Activated CD4-positive, alpha-beta T cell treated with anti-CD3 and anti-CD28 coated beads, Interleukin-2, amount 50 U/mL, for 48 hours (primary cell): ENCODE measurements around the gene CIITA.
"Not testable (repeated sequence)": the region's sequence is repeated elsewhere in the genome, so short reads cannot be mapped to it uniquely, and the experiment has no call there.

Experiments used
- DNase-seq, 2 experiments: peaks; one replicate each; pipeline ENCODE4 v3.0.0-alpha.2; 2020

Gene CIITA

DNA sequence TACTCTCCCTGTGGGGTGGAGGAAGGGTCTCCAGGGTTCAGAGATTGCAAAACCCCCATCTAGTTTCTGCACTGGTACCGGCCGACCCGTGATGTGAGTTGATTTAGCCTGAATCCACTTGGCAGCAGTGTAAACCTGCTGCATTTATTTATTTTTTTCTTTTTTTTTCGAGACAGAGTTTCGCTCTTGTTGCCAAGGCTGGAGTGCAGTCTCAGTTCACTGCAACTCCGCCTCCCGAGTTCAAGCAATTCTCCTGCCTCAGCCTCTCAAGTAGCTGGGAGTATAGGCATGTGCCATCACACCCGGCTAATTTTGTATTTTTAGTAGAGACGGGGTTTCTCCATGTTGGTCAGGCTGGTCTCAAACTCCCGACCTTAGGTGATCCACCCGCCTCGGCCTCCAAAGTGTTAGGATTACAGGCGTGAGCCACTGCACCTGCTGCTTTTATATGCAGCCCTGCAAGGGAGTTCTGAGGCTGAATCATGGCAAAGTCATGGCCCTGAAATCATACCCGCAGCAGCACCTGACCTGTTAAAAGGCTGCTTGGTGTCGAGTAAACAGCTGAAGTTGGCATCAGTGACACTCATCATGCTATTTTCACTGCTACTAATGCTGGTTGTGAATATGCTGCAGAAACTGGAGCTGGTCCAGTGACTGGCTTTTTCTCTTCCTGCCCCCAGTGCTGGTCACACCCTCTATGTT lies 43.9 kb downstream of the CIITA start:
- no peak for DNase-seq

GRCh38 chr16:10921536-10922327 lies 44.7 kb downstream of the CIITA start:
- no peak for DNase-seq

DNA sequence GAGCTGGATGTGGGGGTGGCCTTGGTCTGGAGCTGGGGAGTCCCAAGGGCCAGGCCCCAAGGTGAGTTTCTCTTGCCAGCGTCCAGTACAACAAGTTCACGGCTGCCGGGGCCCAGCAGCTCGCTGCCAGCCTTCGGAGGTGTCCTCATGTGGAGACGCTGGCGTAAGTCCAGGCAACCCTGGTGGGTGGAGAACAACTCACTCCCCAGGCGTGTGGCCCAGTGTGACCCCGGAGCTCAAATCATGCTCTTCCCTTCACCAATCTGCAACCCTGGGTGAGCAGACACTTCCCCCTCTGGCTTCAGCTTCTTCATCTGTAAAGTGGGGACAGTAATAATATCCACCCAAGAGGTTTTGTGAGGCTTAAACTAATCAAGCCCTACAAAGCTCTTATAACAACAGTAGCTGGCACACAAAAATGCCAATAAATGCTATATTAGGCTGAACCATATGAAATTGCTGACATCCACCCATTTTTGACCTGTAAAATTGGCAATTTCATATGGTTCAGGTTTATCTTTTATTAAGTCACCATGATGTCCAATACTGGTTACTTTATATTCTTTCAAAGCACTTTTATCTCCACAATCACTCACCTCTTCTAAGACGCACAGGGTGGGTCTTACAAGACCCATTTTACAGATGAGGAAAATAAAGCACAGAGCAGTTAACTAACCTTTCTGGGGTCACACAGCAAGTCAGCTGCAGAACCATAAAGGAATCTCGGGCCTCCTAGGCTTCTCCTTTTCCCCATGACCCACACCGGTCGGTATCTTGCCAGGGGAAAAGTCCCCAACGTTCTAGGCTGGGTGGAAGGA lies 45.5 kb downstream of the CIITA start:
- no peak for DNase-seq

DNA sequence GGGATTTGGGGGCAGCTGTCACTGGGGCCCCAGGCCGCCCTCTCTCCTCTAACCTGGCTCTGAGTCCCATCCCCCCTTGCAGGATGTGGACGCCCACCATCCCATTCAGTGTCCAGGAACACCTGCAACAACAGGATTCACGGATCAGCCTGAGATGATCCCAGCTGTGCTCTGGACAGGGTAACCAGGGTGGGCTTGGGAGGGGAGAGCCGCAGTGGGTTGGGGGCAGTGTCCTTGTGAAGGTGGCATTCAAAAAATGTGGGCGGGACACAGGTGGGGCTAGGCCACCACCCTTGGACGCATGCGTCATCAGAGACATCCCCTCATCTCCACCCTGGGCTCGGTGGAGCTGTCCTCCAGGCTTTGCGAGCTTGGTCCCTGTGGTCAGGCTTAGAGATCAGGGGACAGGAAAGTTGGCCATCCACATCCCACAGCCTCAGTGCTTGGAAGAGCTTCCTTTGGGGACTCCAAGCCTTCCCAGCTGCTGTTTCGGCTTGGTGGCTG lies 46.2 kb downstream of the CIITA start:
- DNase-seq, result no peak

- no peak for DNase-seq
Measured at GRCh38 chr16:10923650-10924214, 46.7 kb downstream of the CIITA start.

GRCh38 chr16:10925285-10925684 lies 48.3 kb downstream of the CIITA start:
- DNase-seq, result not testable (repeated sequence)

DNA sequence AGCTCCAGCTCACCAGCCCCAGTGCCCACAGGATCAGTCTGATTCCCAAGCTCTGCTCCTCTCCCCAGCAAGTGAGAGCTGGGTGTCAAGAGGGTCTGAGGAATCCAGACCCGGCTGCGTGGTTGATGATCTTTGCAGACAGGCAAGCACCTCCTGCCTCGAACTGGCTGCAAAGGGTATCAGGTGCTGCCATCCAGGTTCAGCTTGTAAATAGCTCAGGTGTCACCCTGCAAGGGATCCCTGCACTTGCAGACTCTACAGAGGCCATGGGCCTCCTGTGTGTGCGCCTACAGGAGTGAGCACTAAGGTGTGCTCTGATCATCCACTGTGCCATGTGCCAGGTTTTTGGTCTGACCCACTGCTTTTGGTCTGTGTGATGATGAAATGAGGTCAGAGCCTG lies 49.1 kb downstream of the CIITA start:
- no peak for DNase-seq

DNA sequence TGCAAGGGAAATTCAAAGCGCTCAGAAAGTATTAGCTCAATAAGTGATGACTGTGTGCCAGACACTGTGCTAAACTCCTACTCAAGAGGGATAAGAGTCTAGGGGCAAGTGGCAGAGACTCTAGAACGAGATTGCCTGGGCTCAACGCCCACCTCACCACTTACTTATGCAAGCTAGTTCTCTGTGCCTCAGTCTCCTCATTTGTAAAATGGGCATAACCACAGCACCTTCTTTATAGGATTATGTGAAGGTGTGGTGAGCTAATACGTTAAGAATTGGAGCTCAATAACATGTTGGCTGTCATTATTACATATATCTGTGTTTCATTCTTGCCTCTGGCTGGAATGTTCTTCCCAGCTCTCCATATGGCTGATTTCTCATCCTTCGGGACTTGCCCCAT lies 49.9 kb downstream of the CIITA start:
- no peak for DNase-seq

DNA sequence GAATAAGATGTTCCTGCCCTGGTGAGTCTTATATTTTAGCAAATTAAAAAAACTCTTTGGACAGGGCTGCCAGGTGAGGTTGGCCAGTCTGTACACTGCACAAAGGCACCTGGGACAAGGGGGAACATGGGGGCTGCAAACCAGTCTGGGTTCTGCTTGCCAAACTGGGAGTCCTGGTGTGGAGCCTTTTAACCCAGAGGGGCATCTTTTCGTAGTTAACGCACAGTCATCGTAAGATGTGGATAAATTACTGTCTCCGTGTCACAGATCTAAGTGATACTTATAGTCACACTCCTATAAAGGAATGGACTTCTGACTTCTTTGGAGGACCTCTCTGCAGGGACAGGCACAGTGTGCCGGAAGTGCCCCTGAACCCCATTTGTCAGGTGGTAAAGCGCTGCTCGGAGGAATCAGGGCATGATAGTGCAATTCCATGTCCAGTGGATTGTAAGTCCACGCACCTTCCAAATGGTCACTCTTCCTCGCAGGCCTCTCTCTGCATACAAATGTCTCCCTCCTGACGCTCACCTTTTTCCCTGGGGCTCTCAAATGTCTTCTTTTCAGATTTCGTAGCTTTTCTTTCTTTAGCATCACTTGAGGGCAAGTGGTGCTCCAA lies 50.6 kb downstream of the CIITA start:
- no peak for DNase-seq

DNA sequence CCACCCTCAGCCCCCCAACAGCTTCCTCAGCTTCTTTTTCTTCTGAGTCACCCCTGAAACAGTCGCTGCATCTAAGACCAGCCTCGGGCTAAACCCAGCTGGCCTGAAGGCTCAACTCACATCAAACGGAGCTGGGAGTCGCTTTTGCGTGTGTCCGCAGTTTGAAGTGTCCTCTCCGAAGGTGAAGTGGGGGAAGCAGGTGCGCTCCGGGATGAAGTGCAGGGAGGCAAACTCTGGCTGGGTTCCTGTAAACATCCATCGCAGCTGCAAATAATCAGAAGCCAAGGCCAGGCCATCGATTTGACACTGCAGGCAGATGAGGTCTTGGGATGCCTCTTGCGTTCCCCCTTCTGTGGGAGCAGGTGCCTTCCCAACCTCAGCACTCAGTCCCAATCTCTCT lies 52.1 kb downstream of the CIITA start:
- DNase-seq, result not testable (repeated sequence)

- no peak for DNase-seq
Measured at GRCh38 chr16:10929853-10930754, 53.1 kb downstream of the CIITA start.

DNA sequence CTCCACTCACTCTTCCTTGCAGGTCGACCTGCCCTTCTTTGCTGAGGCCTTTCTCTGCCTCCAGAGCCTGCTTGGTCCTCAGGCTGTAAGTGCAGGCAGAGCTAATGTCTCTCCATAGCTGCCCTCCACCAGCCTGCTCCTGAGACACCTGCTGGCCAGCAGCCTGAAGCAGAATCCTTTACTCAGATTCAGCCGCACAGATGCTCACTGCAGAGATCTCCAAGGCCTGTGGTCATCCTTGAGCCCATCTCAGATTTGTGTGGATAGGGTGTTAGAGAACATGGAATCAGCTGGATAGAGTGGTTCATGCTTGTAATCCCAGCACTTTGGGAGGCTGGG lies 53.7 kb downstream of the CIITA start:
- no peak for DNase-seq

DNA sequence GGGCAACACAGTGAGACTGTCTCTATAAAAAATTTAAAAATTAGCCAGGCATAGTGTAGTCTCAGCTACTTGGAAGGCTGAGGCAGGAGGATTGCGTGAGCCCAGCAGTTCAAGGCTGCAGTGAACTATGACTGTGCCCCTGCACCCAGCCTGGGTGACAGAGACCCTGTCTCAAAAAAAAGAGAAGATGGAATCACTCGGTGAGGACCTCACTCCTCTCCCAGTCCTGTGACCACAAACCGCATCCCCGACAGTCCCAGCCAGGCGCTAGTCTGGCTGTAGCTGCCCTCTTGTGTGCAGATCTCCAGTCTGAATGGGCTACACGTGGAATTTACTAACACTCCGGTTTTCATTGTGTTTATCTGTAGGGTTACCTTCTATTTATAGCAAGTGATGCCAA lies 54.1 kb downstream of the CIITA start:
- no peak for DNase-seq

DNA sequence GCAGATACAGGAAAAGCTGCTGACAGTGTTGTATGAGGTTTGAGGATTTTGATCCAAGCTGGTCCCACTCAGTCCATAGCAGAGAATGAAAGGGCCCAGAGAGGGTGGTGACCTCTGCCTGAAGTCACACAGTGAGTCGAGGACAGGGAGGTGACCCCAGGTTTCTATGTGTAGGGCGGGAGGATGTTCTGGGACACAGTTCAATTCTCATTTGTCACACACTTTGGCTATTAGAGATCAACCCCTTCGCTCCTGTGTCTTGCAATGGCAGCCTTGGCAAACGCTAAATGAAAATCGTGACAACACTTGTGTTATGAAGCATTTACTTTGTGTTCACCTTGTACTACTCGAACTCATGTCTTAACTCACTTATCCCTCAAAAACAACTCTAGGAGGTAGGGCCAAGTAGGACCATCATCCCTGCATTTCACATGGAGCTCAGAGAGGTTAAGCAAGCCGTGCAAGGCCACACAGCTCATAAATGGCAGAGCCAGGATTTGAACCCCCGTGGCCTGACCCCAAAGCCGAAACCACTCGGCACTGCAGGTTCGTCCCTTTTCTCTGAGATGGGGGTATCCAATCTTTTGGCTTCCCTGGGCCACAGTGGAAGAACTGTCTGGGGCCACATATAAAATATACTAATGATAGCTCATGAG lies 55.1 kb downstream of the CIITA start:
- DNase-seq, result no peak

GRCh38 chr16:10932959-10933710 lies 56.1 kb downstream of the CIITA start:
- no peak for DNase-seq

GRCh38 chr16:10933865-10934264 lies 56.9 kb downstream of the CIITA start:
- DNase-seq, result no peak

DNA sequence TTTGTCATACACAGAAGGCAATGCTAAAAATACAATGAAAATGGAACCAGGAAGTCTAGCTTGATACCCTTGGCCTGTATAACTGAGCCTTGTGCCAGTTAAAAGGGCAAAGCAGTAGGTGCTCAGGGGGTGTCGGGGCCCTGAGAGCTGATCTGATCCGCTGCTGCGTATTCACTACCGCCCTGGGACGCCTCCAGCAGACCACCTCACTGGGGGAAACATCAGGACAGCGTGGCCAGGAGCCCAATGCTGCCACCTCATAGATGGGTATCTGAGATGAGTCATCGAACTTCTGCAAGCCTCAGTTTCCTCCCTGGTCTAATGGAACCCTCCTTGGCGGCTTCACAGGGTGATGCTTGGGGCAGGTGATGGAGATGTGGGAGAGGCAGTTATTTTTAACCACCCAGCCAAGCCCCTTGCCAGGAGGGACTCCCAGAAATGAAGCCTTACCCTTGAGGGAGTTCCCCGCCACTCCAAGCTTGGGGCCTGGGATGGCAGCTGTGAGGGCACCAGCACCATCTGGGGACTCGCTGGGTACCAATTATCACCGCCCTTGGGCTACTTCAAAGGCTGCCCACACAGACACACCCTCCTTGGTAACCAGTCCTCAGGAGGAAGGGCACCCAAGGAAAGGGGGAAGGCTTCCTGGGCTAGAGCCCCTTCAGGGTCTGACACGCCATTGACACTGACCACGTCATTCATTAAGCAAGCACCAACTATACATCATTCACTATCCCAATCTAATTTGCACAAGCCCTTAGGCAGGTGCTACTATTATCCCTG lies 57.5 kb downstream of the CIITA start:
- DNase-seq, result no peak

- no peak for DNase-seq
Measured at GRCh38 chr16:10935226-10935915, 58.4 kb downstream of the CIITA start.
